ENCODE results near the gene RARRES1. TPM values are rescaled to one million over a fixed set of nuclear protein-coding genes. Genes with fewer than 3 reads are reported as not detected.

The RARRES1 gene
- total and polyA plus RNA-seq, 3 donors from 2014 or later: 0.24 to 9.7 (median 0.31) TPM

- TF ChIP-seq POLR2A (IDR thresholded peaks at IDR 0.05) (no peak), CTCF (IDR thresholded peaks at IDR 0.05) (no peak)
- Histone ChIP-seq H3K36me3 (ENCODE audit: low read depth, missing control alignments) (no peaks in the 10 kb centered on the region), H3K4me3 (no peak overlapping the region), H3K4me1 (no peaks in the 10 kb centered on the region), H3K27me3 (no peaks in the 10 kb centered on the region), H3K27ac (no peak overlapping the region), H3K9me3 (no peaks in the 10 kb centered on the region)
- DNase-seq: no peak
- intact Hi-C loops (cut with DNase I; ENCODE audit: low total_unique reads): no loop called here
- WGBS, 2 donors: 85 to 87% methylated on average over 3 of the region's 3 CpGs
Measured at GRCh38 chr3:158761350-158761749, 29.1 kb upstream of the RARRES1 start.

- TF ChIP-seq CTCF (IDR thresholded peaks at IDR 0.05) (no peak), POLR2A (IDR thresholded peaks at IDR 0.05) (no peak)
- no peaks in the 10 kb centered on the region for H3K4me1 ChIP-seq
- no peaks in the 10 kb centered on the region for H3K27me3 ChIP-seq
- DNase-seq: no peak
- H3K9me3 ChIP-seq: no peaks in the 10 kb centered on the region
- H3K36me3 ChIP-seq (ENCODE audit: low read depth, missing control alignments): no peaks in the 10 kb centered on the region
- intact Hi-C loops (cut with DNase I; ENCODE audit: low total_unique reads): no loop called here
- H3K27ac ChIP-seq: no peak overlapping the region
- H3K4me3 ChIP-seq: no peak overlapping the region
- 68 to 78% methylated on average over 2 of the region's 2 CpGs for whole genome bisulfite sequencing, 2 donors
Measured at GRCh38 chr3:158755421-158755820, 23.2 kb upstream of the RARRES1 start.

GRCh38 chr3:158753854-158754253, 21.6 kb upstream of the RARRES1 start:
- intact Hi-C loops (cut with DNase I; ENCODE audit: low total_unique reads): no loop called here
- WGBS, 2 donors: 95 to 97% methylated on average over 5 of the region's 5 CpGs
- TF ChIP-seq CTCF (IDR thresholded peaks at IDR 0.05) (no peak), POLR2A (IDR thresholded peaks at IDR 0.05) (no peak)
- H3K4me1 ChIP-seq: no peaks in the 10 kb centered on the region
- no peak for DNase-seq
- H3K27me3 ChIP-seq: no peaks in the 10 kb centered on the region
- H3K4me3 ChIP-seq: no peak overlapping the region
- H3K9me3 ChIP-seq: no peaks in the 10 kb centered on the region
- H3K36me3 ChIP-seq (ENCODE audit: low read depth, missing control alignments): no peaks in the 10 kb centered on the region
- no peak overlapping the region for H3K27ac ChIP-seq

- no peak for DNase-seq
- TF ChIP-seq POLR2A (IDR thresholded peaks at IDR 0.05): no peak
- TF ChIP-seq CTCF (IDR thresholded peaks at IDR 0.05): no peak
- WGBS, 2 donors: 69 to 73% methylated on average over 1 of the region's 1 CpG
- H3K27ac ChIP-seq: no peak overlapping the region
- no peak overlapping the region for H3K4me3 ChIP-seq
- intact Hi-C loops (cut with DNase I; ENCODE audit: low total_unique reads): no loop called here
- no peaks in the 10 kb centered on the region for H3K4me1 ChIP-seq
- H3K27me3 ChIP-seq: no peaks in the 10 kb centered on the region
- no peaks in the 10 kb centered on the region for H3K36me3 ChIP-seq (ENCODE audit: low read depth, missing control alignments)
- H3K9me3 ChIP-seq: no peaks in the 10 kb centered on the region
Measured at GRCh38 chr3:158751316-158751715, 19.1 kb upstream of the RARRES1 start.

- intact Hi-C loops (cut with DNase I; ENCODE audit: low total_unique reads): no loop called here
- no peak for TF ChIP-seq POLR2A (IDR thresholded peaks at IDR 0.05)
- TF ChIP-seq CTCF (IDR thresholded peaks at IDR 0.05): no peak
- H3K36me3 ChIP-seq (ENCODE audit: low read depth, missing control alignments): no peaks in the 10 kb centered on the region
- DNase-seq: no peak
- H3K9me3 ChIP-seq: no peaks in the 10 kb centered on the region
- no peaks in the 10 kb centered on the region for H3K27me3 ChIP-seq
- no peak overlapping the region for H3K27ac ChIP-seq
- no peaks in the 10 kb centered on the region for H3K4me1 ChIP-seq
- 88 to 96% methylated on average over 6 of the region's 6 CpGs for WGBS, 2 donors
- H3K4me3 ChIP-seq: no peak overlapping the region
Measured at GRCh38 chr3:158750016-158750415, 17.8 kb upstream of the RARRES1 start.

Data from testis (tissue), 3 donors.